Prostate gland (tissue), 2 donors: ENCODE data around the gene WDSUB1.

Experiments
- POLR2A ChIP-seq: fragments of 450-650 bp; IDR thresholded peaks from one replicate; pipeline ENCODE4 v1.6.1; 2016; ENCODE audit warnings: antibody characterized with exemption, mild to moderate bottlenecking
- TF ChIP-seq, protein P1 (sequence below), 4 experiments: fragments of 200-600 bp in 2 of 4; fragments of 450-650 bp in 2 of 4; sonication (generic) in 2 of 4; IDR thresholded peaks; 1 replicate in 3 of 4; 2 replicates in 1 of 4; pipeline ENCODE4 v1.5.1; 2016 to 2019; ENCODE audit warnings: antibody characterized with exemption in 4 of 4, mild to moderate bottlenecking in 2 of 4, moderate library complexity in 2 of 4

DNA sequence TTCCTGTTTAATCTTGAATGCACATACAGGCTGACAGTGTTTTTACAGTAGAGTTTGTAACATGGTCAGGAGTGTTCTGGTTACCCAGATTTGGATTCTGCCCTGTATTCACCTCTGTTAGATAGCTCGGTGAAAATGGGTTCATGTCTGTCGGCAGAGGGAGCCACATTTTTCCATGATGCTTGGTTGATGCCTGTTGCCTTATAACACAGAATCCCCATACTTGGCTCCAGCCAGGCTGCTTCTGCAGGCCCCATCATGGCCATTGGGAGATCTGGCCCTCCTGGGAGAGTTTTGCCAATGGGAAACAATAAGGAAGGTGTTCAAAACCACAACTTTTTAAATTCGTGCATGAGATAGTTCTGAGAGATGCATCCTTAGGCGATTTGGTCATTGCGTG lies 78.1 kb downstream of the WDSUB1 start:
- TF ChIP-seq POLR2A, result no peak
- TF ChIP-seq, protein P1, sequence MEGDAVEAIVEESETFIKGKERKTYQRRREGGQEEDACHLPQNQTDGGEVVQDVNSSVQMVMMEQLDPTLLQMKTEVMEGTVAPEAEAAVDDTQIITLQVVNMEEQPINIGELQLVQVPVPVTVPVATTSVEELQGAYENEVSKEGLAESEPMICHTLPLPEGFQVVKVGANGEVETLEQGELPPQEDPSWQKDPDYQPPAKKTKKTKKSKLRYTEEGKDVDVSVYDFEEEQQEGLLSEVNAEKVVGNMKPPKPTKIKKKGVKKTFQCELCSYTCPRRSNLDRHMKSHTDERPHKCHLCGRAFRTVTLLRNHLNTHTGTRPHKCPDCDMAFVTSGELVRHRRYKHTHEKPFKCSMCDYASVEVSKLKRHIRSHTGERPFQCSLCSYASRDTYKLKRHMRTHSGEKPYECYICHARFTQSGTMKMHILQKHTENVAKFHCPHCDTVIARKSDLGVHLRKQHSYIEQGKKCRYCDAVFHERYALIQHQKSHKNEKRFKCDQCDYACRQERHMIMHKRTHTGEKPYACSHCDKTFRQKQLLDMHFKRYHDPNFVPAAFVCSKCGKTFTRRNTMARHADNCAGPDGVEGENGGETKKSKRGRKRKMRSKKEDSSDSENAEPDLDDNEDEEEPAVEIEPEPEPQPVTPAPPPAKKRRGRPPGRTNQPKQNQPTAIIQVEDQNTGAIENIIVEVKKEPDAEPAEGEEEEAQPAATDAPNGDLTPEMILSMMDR (IDR thresholded peaks at IDR 0.05), result no peak
